H9 (cell line): ENCODE results near the gene GOLT1A. TPM values are rescaled to one million over a fixed set of nuclear protein-coding genes. Genes with fewer than 3 reads are reported as not detected.

Experiments
- DNase-seq: peaks from one replicate; pipeline ENCODE4 v3.0.0-alpha.2; 2017
- H2AFZ ChIP-seq: one replicate; pipeline ENCODE4 v1.6.1; 2013; ENCODE audit warnings: mild to moderate bottlenecking, low read length, control low read depth, moderate library complexity
- H2AK5ac ChIP-seq: 2 replicates; pipeline ENCODE4 v1.6.1; 2013; ENCODE audit warnings: low read length, control low read depth, mixed read lengths; ENCODE audit not compliant: insufficient read length
- H2BK120ac ChIP-seq: one replicate; pipeline ENCODE4 v1.6.1; 2013; ENCODE audit warnings: low read depth, mild to moderate bottlenecking, low read length, control low read depth, inconsistent platforms; ENCODE audit not compliant: poor library complexity, severe bottlenecking
- H2BK12ac ChIP-seq: 2 replicates; pipeline ENCODE4 v1.6.1; 2013; ENCODE audit warnings: low read length, control low read depth, mixed read lengths, low read depth; ENCODE audit not compliant: insufficient read length
- H2BK15ac ChIP-seq: 2 replicates; pipeline ENCODE4 v1.6.1; 2013; ENCODE audit warnings: low read depth, low read length, control low read depth
- H2BK20ac ChIP-seq: one replicate; pipeline ENCODE4 v1.6.1; 2013; ENCODE audit warnings: low read depth, mild to moderate bottlenecking, low read length, control low read depth, inconsistent platforms; ENCODE audit not compliant: poor library complexity, severe bottlenecking
- H2BK5ac ChIP-seq: 2 replicates; pipeline ENCODE4 v1.6.1; 2013; ENCODE audit warnings: low read length, control low read depth, mixed read lengths; ENCODE audit not compliant: insufficient read length
- H3K14ac ChIP-seq: 2 replicates; pipeline ENCODE4 v1.6.1; 2013; ENCODE audit warnings: low read length, control low read depth; ENCODE audit not compliant: insufficient read depth
- H3K18ac ChIP-seq: 2 replicates; pipeline ENCODE4 v1.6.1; 2013; ENCODE audit warnings: low read depth, mild to moderate bottlenecking, mixed read lengths, low read length, control low read depth; ENCODE audit not compliant: insufficient read length
- H3K23ac ChIP-seq: 2 replicates; pipeline ENCODE4 v1.6.1; 2013; ENCODE audit warnings: low read length, control low read depth, mixed read lengths, low read depth; ENCODE audit not compliant: insufficient read length
- H3K23me2 ChIP-seq: 2 replicates; pipeline ENCODE4 v1.6.1; 2013; ENCODE audit warnings: low read depth, mild to moderate bottlenecking, mixed read lengths, low read length, control low read depth; ENCODE audit not compliant: insufficient read length, poor library complexity, severe bottlenecking
- H3K27ac ChIP-seq: 2 replicates; pipeline ENCODE4 v1.5.1; 2013; ENCODE audit warnings: low read length, control low read depth, mixed read lengths, low read depth; ENCODE audit not compliant: insufficient read length
- H3K27me3 ChIP-seq: 2 replicates; pipeline ENCODE4 v1.6.1; 2013; ENCODE audit warnings: low read length, control low read depth, inconsistent platforms; ENCODE audit not compliant: insufficient read depth
- H3K4ac ChIP-seq: 2 replicates; pipeline ENCODE4 v1.6.1; 2013; ENCODE audit warnings: low read depth, mild to moderate bottlenecking, control low read depth, inconsistent platforms, low read length, moderate library complexity
- H3K4me1 ChIP-seq: 2 replicates; pipeline ENCODE4 v1.6.1; 2013; ENCODE audit warnings: low read length, control low read depth, inconsistent platforms; ENCODE audit not compliant: insufficient read depth
- H3K4me2 ChIP-seq: 2 replicates; pipeline ENCODE4 v1.6.1; 2013; ENCODE audit warnings: low read length, control low read depth, mixed read lengths; ENCODE audit not compliant: insufficient read length, insufficient read depth
- H3K56ac ChIP-seq: 2 replicates; pipeline ENCODE4 v1.6.1; 2013; ENCODE audit warnings: low read depth, mild to moderate bottlenecking, mixed read lengths, low read length, control low read depth; ENCODE audit not compliant: insufficient read length
- H3K79me1 ChIP-seq: 2 replicates; pipeline ENCODE4 v1.6.1; 2013; ENCODE audit warnings: low read depth, mild to moderate bottlenecking, moderate library complexity, low read length, control low read depth, inconsistent platforms; ENCODE audit not compliant: insufficient read depth, poor library complexity, severe bottlenecking
- H3K79me2 ChIP-seq: 2 replicates; pipeline ENCODE4 v1.6.1; 2013; ENCODE audit warnings: low read length, control low read depth, inconsistent platforms; ENCODE audit not compliant: insufficient read depth
- H3K9ac ChIP-seq: 2 replicates; pipeline ENCODE4 v1.6.1; 2013; ENCODE audit warnings: low read length, control low read depth, mixed read lengths; ENCODE audit not compliant: insufficient read length; ENCODE audit errors: extremely low read depth
- H3K9me3 ChIP-seq: one replicate; pipeline ENCODE4 v1.6.1; 2013; ENCODE audit warnings: low read depth, low read length, inconsistent platforms; ENCODE audit not compliant: control insufficient read depth
- H3T11ph ChIP-seq: one replicate; pipeline ENCODE4 v1.6.1; 2013; ENCODE audit warnings: mild to moderate bottlenecking, low read length, control low read depth, inconsistent platforms
- H4K20me1 ChIP-seq: one replicate; pipeline ENCODE4 v1.6.1; 2013; ENCODE audit not compliant: control insufficient read depth, insufficient read length, insufficient read depth
- H4K5ac ChIP-seq: 2 replicates; pipeline ENCODE4 v1.6.1; 2013; ENCODE audit warnings: low read depth, mild to moderate bottlenecking, mixed read lengths, low read length, control low read depth; ENCODE audit not compliant: insufficient read length
- H4K8ac ChIP-seq: replicated peaks from 2 replicates; pipeline ENCODE4 v1.6.1; 2013; ENCODE audit warnings: low read length, control low read depth, mixed read lengths, low read depth; ENCODE audit not compliant: insufficient read length
- H4K91ac ChIP-seq: 2 replicates; pipeline ENCODE4 v1.6.1; 2013; ENCODE audit warnings: low read depth, mild to moderate bottlenecking, moderate library complexity, mixed read lengths, low read length, control low read depth; ENCODE audit not compliant: insufficient read length
- H3K27ac Mint-ChIP-seq, 3 experiments: 2 replicates in 2 of 3; 3 replicates in 1 of 3; pipeline ENCODE4 v1.8.0; 2020 to 2021; ENCODE audit warnings: mixed read lengths in 3 of 3, mild to moderate bottlenecking in 1 of 3, moderate library complexity in 1 of 3
- H3K27me3 Mint-ChIP-seq: 2 replicates; pipeline ENCODE4 v1.8.0; 2021; ENCODE audit warnings: low read depth, mild to moderate bottlenecking, moderate library complexity, mixed read lengths
- H3K36me3 Mint-ChIP-seq, 3 experiments: 2 replicates in 2 of 3; 3 replicates in 1 of 3; pipeline ENCODE4 v1.8.0; 2020 to 2021; ENCODE audit warnings: low read depth in 3 of 3, mixed read lengths in 3 of 3; ENCODE audit not compliant: insufficient read depth in 1 of 3
- H3K4me1 Mint-ChIP-seq, 2 experiments: 2 replicates each; pipeline ENCODE4 v1.8.0; 2020; ENCODE audit warnings: mixed read lengths in 2 of 2
- H3K4me3 Mint-ChIP-seq, 2 experiments: 2 replicates in 1 of 2; 3 replicates in 1 of 2; pipeline ENCODE4 v1.8.0; 2020 to 2021; ENCODE audit warnings: mild to moderate bottlenecking in 2 of 2, mixed read lengths in 2 of 2, moderate library complexity in 1 of 2
- H3K9me3 Mint-ChIP-seq, 2 experiments: 2 replicates in 1 of 2; 3 replicates in 1 of 2; pipeline ENCODE4 v1.8.0; 2020; ENCODE audit warnings: mild to moderate bottlenecking in 2 of 2, mixed read lengths in 2 of 2, moderate library complexity in 1 of 2
- CTCF ChIP-seq: fragments of 200-600 bp; sonication (generic); conservative IDR thresholded peaks from 3 replicates; pipeline ENCODE4 v1.8.0; 2021; ENCODE audit warnings: antibody characterized with exemption, mild to moderate bottlenecking
- WGBS: extraction: QIAGEN DNeasy Blood & Tissue Kit; methylation state at CpG from one replicate; pipeline ENCODE4 v1.1.7; 2013; ENCODE audit warnings: missing lambda C conversion rate, low lambda C conversion rate, mixed read lengths; ENCODE audit not compliant: insufficient read length; ENCODE audit errors: extremely low coverage; 5-methylcytosine and 5-hydroxymethylcytosine counted together
- total RNA-seq: library from RNA; stranded (reverse); gene quantifications from 2 replicates; pipeline ENCODE4 v1.2.1, GENCODE V29; 2021

GOLT1A gene
- total RNA-seq, 1 experiment from 2014 or later, result 4.2 TPM

GRCh38 chr1:204201348-204202040 is 12.3 kb downstream of the GOLT1A start:
- H3K36me3 Mint-ChIP-seq, result no peaks in the 10 kb centered on the region
- H4K91ac ChIP-seq, result no peak overlapping the region

More at GRCh38 chr1:204201348-204202040, 12.3 kb downstream of the GOLT1A start:
- H2BK12ac ChIP-seq, result no peak overlapping the region
- no peaks in the 10 kb centered on the region for H3K9me3 ChIP-seq
- H3K79me1 ChIP-seq, result no peaks in the 10 kb centered on the region
- no peak overlapping the region for H3K27ac ChIP-seq
- H4K8ac ChIP-seq, result no peak overlapping the region
- H2BK20ac ChIP-seq, result no peak overlapping the region
- H3K23ac ChIP-seq, result no peak overlapping the region
- no peak overlapping the region for H2AFZ ChIP-seq
- no peak overlapping the region for H3K4me2 ChIP-seq
- H3T11ph ChIP-seq, result no peak overlapping the region
- H3K9me3 Mint-ChIP-seq, result no peaks in the 10 kb centered on the region
- H3K14ac ChIP-seq, result no peak overlapping the region
- H3K27me3 ChIP-seq, result no peaks in the 10 kb centered on the region
- no peak overlapping the region; a peak in 1 of 7 replicates for H3K27ac Mint-ChIP-seq
- no peak for TF ChIP-seq CTCF
- H2AK5ac ChIP-seq, result no peak overlapping the region
- no peak overlapping the region for H2BK120ac ChIP-seq
- H3K23me2 ChIP-seq, result no peaks in the 10 kb centered on the region
- no peak overlapping the region for H2BK15ac ChIP-seq
- H2BK5ac ChIP-seq, result no peak overlapping the region
- no peaks in the 10 kb centered on the region; the same call in none of the 2 replicates for H3K27me3 Mint-ChIP-seq
- no peak overlapping the region for H4K5ac ChIP-seq
- H3K18ac ChIP-seq, result no peak overlapping the region
- H3K4me1 ChIP-seq, result no peaks in the 10 kb centered on the region; the same call in 1 of the 2 replicates
- no peaks in the 10 kb centered on the region for H3K79me2 ChIP-seq
- peaks cover 23 to 24% of the 10 kb centered on the region in 2 experiments for H3K4me1 Mint-ChIP-seq
- H3K4ac ChIP-seq, result no peak overlapping the region
- no peak for DNase-seq
- WGBS, result no CpG with 5 or more reads among the region's 12 CpGs
- H3K56ac ChIP-seq, result no peak overlapping the region
- H4K20me1 ChIP-seq, result no peaks in the 10 kb centered on the region
- H3K4me3 Mint-ChIP-seq, result no peak overlapping the region
- H3K9ac ChIP-seq, result no peak overlapping the region
